SIG-M5 treated with dmso at 0.1 percent for 504 hours (cell line): ENCODE data around the gene ZNF431.
"Not testable (repeated sequence)": the region's sequence is repeated elsewhere in the genome, so short reads cannot be mapped to it uniquely, and the experiment has no call there.

Experiments
- DNase-seq: peaks from one replicate; lab custom pipeline; 2025; ENCODE audit not compliant: unreplicated experiment; lab: John Stamatoyannopoulos, UW

ZNF431 gene

DNA sequence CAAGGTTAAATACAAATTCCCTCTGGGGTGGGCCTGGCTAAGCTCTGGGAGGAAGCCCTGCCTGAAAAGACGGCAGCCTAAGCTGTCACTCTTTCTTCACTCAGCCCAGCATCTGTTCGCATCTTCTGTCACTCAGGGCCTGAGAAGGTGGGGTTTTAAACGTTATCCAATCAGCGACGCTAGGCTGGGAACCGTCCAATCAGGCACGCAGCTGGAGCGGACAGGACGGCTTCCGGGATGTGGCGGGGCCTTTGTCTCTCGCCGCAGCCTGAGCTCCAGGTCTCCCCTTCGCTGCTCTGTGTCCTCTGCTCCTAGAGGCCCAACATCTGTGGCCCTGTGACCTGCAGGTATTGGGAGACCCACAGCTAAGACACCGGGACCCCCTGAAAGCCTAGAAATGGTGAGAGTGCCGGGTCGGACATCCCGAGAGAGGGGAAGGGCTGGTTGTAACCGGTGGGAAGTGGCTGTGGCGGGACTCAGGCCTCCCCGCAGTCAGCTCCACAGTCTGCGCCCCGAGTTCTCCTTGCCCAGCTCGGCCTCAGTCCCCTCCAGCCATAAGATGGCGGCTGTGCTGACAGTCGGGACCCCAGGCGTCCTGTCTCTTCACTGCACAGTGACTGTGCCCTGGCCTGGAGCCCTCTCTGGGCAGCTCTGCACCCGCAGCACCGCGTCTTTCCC, at the start of gene ZNF431:
TSS of gene ZNF431 (plus strand) at position 254 of the 678 bp plus-strand sequence. CDS start at position 398, 144 bp downstream.
- peak; percentile 95 for DNase-seq

DNA sequence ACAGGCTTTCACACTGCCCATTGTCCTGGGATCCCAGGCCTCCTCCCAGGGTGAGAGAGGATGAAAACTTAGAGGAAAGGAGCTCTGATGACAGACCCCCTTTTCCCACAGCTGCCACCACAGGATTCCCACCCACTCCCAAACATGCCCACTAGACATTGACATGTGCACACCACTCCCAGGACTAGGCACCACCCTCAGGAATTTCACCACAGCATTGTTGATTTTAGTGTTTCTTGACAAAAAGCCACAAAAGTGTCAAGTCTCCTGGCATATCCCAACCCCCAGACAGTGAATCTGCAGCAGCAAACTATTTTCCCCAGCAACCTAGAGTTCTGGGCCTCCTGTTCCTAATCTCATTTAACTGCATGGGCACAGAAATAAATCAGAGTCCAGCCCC, 49.7 kb upstream of the ZNF431 start:
- DNase-seq = no peak

DNA sequence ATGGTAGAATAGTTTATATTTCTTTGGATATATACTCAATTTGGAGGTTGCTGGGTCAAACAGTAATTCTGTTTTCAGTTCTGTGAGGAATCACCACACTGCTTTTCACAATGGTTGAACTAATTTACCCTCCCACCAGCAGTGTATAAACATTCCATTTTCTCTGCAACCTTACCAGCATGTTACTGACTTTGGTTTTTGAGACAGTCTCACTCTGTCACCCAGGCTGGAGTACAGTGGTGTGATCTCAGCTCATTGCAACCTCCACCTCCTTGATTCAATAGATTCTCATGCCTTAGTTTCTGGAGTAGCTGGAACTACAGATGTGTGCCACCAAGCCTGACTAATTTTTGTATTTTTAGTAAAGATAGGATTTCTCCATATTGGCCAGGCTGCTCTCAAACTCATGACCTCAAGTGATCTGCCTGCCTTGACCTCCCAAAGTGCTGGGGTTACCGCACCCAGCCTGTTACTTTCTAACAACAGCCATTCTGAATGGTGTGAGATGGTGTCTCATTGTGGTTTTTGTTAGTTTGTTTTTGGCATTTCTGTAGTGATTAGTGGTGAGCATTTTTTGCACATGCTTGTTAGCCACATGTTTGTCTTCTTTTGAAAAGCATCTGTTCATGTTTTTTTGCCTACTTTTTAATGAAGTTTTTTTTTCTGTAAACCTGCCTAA, 47.4 kb upstream of the ZNF431 start:
- no peak for DNase-seq

DNA sequence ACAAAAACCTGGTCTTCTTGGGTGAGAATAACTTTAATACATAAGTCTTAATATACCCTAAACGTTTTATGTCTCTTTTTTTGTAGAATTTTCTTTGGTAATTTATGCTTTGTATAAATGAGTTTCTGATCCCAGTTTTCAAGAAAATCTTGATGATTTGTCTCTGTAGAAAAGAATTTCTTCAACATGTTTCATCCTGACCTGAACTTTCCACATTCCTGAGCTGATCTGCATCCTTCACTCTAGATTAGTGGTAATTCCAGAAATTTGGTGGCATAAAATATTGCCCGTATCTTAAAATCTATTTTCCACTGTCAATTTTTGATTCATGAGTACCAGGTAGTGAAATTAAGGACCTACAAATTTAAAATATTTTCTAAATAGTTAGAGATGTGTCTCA, 43.5 kb upstream of the ZNF431 start:
- no peak for DNase-seq

DNA sequence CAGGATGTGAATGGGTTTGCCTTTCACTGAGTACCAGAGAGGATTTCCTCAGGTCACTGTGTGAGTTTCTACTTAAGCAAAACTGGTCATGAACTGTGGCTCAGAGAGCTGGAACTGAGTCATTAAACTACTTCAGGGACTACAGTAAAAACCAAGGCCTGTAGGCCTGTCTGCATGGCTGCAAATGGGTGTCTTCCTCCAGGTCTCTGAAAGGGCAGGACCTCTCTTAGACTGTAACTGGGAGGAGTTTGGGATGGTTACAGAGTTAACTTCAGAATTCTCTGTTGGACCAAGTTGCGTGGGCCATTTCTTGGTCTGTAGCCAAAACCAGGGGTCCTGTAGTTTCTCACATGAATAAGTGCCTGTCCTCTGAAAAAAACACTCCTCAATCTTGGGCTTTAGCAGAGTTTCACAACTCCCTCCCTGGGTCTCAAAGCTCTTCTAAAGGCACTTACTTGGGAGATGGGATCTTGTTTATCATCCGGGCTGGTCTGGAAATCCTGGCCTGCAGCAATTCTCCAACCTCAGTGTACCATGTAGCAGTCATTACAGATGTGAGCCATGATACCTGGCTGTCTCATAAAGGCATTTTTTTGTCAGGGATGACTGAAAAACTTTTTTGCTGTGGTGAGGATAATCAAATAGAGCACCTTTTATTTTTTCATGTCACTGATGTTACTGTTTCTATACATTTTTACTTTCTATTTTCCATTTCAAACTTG, 40.2 kb upstream of the ZNF431 start:
- no peak for DNase-seq

DNA sequence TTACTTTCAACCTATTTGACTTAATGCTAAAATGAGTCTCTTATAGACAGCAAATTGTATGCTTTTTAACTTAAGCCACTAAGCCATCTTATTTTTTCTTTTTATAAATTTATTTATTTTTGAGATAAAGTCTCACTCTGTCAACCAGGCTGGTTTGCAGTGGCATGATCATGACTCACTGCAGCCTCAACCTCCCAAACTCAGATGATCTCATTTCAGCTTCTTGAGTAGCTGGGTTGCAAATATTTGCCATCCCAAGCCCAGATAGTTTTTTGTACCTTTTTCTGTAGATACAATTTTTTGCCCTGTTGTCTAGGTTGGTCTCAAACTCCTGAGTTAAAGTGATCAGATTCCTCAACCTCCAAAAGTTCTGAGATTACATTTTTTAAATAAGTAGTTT, 32.7 kb upstream of the ZNF431 start:
- no peak for DNase-seq

DNA sequence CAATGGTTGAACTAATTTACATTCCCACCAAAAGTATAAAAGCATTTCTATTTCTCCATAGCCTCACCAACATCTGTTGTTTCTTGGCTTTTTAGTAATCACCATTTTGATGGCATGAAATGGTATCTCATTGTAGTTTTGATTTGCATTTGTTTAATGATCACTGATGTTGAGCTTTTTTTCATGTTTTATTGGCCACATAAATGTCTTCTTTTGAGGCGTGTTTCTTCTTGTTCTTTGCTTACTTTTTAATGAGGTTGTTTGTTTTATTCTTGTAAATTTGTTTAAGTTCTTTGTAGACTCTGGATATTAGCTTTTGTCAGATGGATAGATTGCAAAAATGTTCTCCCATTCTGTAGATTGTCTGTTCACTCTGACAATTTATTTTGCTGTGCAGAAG, 31.7 kb upstream of the ZNF431 start:
- DNase-seq = no peak

DNA sequence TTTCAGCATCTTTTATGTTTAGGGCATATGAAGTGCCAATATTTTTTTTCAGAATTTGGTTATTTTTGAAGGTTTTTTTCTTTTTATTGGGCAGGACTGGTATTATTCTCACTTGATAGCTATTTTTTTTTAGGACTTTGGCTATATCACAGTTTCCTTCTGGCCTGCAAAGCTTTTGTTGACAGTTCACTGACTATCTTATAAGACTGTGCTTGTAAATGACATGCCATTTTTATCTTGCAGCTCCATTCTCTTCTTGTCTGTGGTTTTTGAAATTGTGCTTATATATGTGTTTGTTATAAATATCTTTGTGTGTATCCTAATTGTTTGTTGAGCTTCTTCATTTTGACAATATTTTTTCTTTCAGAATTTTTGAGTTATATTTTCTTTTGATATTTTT, 26.4 kb upstream of the ZNF431 start:
- DNase-seq = no peak

DNA sequence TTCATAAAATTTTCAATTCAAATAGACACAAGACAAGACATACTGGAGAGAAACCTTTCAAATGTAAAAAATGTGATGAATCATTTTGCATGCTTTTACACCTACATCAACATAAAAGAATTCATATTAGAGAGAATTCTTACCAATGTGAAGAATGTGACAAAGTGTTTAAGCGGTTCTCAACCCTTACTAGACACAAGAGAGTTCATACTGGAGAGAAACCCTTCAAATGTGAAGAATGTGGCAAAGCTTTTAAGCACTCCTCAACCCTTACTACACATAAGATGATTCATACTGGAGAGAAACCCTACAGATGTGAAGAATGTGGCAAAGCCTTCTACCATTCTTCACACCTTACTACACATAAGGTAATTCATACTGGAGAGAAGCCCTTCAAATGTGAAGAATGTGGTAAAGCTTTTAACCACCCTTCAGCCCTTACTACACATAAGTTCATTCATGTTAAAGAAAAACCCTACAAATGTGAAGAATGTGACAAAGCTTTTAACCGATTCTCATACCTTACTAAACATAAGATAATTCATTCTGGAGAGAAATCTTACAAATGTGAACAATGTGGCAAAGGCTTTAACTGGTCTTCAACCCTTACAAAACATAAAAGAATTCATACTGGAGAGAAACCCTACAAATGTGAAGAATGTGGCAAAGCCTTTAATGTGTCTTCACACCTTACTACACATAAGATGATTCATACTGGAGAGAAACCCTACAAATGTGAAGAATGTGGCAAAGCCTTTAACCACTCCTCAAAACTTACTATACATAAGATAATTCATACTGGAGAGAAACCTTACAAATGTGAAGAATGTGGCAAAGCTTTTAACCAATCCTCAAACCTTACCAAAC, 24.6 kb upstream of the ZNF431 start:
- DNase-seq = no peak

DNA sequence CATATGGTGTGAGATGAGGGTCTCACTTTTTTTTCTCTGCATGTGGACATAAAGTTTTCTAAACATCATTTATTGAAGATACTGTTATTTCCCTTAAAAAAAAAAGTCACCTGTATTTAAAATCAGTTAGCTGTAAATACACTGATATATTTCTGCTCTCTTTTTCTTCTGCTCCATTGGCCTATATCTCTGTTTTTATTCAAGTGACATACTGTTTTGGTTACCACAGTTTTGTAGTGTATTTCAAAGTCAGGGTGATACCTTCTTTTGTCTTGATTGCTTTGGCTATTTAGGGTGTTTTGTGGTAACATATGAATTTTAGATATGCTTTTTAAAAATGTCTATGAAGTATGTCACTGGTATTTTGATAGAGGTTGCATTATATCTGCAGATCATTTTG, 15.8 kb upstream of the ZNF431 start:
- no peak for DNase-seq

DNA sequence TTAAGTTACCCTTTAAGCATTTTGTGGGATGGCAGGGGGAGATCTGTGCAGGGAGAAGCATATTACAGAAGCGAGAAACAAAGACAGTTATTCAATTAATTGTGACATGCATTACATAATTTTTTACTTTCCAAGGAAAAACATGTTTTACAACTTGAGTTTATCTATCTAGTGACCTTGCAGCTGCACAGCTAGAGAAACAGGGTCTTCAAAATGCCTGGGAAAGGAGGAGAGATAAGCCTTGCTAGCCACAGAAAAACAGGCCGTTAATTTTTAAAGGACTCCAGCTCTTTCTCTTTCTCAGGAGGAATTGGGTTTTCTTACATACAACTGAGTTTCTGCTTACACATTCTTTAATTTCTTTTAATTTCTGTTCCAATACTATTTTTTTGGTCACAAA, 14.8 kb upstream of the ZNF431 start:
- DNase-seq = no peak

DNA sequence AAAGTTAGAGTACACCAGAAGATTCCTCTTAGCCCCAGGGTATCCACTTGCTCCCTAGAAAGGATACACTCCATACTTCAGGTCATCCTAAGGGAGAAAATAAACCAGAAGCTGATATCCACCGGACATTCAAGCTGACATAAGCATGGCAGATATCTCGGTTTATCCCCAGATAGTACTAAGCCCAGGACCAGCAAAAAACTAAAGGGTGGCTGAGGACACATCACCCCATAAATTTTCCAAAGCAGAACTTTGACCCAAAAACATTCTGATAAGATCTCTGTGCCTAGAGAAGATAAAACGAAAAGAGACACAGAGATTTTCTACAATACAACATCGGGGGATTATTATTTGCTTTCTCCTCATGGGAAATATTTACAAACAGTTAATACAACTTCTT, 13.9 kb upstream of the ZNF431 start:
- DNase-seq = no peak

DNA sequence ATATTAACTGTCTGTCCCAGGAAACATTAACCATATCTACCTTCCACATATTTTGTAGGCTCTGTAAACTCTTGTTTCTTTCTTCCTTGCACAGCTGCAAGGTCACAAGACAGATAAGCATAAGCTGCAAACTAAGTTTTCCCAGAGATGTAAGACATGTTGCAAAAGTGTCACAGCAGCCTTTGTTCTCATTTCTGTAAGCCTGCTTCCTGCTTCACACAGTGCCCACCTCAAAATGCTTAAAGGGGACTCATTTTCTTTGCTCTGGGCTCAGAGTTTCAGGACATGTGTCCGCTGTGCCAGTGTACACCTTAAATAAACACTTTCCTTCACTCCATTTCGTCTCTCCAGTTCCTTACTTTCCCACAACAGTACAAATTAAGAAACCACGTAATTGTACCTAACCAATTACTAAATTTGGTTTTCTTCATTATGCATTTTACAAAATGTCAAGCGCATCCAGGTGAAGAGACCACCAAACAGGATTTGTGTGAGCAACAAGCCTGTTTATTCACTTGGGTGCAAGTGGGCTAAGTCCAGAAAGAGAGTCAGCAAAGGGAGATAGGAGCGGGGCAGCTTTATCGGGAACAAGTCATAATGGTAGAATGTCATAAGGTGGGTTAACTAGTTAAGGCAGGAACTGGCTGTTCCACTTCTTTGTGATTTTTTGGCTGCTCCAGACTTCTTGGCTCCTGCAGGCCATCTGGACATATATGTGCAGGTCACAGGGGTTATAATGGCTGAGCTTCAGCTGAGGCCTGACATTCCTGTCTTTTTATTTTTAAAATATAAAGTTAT, 12.7 kb upstream of the ZNF431 start:
- DNase-seq = no peak

DNA sequence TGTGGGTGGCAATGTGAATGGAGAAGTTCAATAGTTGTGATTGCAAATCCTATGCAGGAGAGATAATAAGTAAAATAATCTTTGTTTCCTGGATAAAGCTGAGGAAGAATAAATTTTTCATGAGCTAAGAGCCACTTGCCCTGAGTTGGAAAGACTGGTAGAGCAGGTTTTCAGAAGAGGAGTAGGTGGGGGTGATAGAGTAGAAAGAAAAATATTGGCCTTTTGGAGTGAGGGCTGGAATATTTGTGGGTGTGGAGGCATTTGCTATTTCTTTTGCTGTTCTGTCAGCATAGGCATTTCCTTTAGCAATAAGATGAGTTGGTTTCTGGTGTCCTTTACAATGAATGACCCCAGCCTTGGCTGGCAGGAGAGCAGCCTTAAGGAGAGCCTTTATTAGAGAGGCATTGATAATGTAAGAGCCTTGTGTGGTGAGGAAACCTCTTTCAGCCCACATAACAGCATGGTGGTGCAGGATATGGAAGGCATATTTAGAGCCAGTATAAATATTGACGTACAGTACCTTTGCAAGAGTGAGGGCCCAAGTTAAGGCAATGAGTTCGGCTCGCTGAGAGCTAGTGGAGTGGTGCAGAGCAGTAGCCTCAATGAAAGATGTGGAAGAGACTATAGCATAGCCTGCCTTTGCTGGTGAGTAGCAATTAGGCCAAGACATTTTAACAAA, 11.6 kb upstream of the ZNF431 start:
- DNase-seq = peak; percentile 3

DNA sequence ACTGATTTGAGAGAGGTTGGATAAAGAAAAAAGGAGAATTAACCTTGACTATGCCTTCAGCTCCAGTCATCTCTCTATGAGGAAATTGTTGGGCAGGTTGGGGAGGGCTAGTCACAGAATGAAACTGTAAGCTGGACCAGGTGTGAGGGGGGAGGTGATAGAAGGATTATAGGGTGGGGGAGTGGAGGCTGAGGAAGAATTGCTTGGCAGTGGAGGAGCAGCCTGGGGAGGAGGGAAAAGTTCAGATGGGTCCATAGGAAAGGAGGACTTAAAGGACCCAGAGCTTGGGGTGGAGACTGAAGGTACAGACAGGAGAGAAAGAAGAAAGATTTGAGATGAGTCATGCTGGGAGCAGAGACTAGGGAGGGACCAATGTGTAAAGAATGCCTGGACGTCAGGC, 8.2 kb upstream of the ZNF431 start:
- DNase-seq = no peak

DNA sequence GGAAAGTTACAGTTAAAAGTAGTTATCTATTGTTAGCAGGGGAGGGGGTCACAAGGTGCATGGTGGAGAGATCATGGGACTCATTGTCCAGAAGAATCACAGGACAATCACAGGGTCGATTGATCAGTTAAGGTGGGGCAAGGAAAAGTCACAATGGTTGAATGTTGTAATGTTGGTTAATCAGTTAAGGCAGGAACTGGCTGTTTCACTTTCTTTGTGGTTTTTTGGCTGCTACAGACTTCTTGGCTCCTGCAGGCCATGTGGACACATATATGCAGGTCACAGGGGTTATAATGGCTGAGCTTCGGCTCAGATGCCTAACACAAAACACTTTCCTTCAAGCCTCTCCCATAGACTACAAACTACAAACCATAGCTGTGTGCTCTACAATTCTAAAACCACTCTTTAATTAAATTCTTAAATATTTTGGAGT, 6.9 kb upstream of the ZNF431 start:
- no peak for DNase-seq

DNA sequence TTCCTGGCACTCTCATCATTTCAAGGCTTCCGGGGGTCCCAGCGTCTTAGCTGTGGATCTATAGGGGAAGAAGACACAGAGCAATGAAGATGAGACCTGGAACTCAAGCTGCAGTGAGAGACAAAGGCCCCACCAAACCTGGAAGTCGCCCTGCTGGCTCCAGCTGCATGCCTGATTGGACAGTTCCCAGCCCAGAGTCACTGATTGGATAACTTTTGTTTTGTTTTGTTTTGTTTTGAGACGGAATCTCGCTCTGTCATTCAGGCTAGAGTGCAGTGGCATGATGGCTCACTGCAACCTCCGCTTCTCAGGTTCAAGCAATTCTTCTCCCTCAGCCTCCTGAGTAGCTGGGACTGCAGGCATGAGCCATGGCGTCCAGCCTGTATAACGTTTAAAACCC, 6.4 kb upstream of the ZNF431 start:
- DNase-seq = no peak

DNA sequence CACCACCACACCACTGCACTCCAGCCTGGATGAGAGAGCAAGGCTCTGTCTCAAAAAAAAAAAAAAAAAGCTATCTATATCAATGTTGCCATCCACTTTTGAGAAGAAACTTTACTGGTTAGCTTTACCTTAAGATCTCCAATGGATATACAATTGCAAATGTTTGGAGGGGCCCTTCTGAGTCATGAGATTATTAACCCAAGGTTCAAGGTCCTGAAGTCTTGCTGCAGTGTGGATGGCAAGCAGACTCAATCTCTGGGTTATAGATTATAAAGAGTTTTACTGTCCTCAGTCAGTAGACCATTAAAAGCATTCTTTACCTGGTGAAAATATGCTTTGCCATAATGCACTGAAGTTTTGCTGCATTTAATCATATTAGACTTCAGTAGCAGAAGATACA, 3.7 kb upstream of the ZNF431 start:
- DNase-seq = no peak

DNA sequence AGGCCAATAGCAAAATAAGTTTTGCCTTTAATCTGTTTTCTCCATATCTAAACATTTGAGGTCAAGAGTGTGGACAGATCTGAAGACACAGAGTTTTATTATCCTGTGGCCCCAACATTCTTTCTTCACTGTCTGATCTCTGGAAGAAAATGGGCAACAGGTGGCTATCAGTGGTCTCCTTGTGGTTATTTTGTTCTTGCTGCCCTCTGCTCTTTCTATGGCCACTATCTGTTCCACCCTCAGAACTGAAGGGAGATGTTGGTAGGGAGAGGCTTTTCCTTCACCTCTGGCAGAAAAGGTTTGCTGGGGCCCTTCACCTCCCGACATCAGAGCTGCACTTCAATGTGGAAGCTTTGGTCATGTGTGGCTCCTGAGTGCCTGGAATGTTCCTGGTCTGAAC, 834 bp upstream of the ZNF431 start:
- not testable (repeated sequence) for DNase-seq

DNA sequence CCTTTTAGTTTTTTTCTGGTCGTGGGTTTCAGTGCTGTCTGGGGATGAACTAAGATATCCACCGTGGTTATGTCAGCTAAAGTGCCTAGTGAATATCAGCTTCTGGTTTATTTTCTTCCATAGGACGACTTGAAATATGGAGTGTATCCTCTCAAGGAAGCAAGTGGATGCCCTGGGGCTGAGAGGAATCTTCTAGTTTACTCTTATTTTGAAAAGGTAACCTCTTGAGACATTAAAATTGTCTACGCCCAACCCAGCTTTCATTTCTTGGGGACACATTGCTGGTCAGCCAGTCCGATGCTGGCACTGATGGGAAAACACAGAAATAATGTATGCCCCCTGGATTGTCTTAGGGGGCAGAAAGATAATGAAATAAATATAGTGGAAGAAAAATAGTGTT, 1.6 kb downstream of the ZNF431 start:
- DNase-seq = no peak
